OCI-LY7 (cell line): ENCODE data around the gene TP53TG3F. TPM values are rescaled to one million over a fixed set of nuclear protein-coding genes. Genes with fewer than 3 reads are reported as not detected.

ENCODE experiments used
- small RNA-seq: library from RNA; depleted of rRNA; stranded (forward); fragments of <200 nt; gene quantifications from one replicate; pipeline ENCODE3, GENCODE V24; 2014
- total RNA-seq, 2 experiments: library from RNA; depleted of rRNA in 1 of 2; stranded (reverse); fragments of >200 nt in 1 of 2; shearing (Covaris generic) in 1 of 2; gene quantifications; 2 replicates each; pipeline ENCODE4 v1.2.3, GENCODE V29; 2014 to 2022

The TP53TG3F gene
- total RNA-seq, 2 experiments from 2014 or later = not detected

Small RNA genes lying within 50 kb of the gene (small RNA-seq; reads per million reads assigned to genes)
- gene AC136944.5 (not detected), gene AC136944.6 (not detected)

Other genes starting within 250 kb of the TP53TG3F start
- not detected in 2 replicates for gene TP53TG3E, start 155.3 kb upstream of the TP53TG3F start, total RNA-seq (2014; rRNA removed; shearing (Covaris generic))
- gene TP53TG3E, start 155.3 kb upstream of the TP53TG3F start, total RNA-seq (2022) = not detected in 2 replicates
- gene TP53TG3B, start 98.8 kb upstream of the TP53TG3F start, total RNA-seq (2014; rRNA removed; shearing (Covaris generic)) = not detected in 2 replicates
- gene TP53TG3B, start 98.8 kb upstream of the TP53TG3F start, total RNA-seq (2022) = not detected in 2 replicates